WI38 (cell line): ENCODE measurements around the gene TFRC.
A peak's percentile ranks its signal among the peaks of the same experiment; 100 is the strongest.

ENCODE experiments used
- H3K4me3 ChIP-seq: 2 replicates; pipeline ENCODE4 v1.5.1; 2011; ENCODE audit warnings: low read depth, mild to moderate bottlenecking, control low read depth, low read length
- CTCF ChIP-seq: IDR thresholded peaks from 2 replicates; pipeline ENCODE4 v1.5.1; 2012; ENCODE audit warnings: low read depth, mild to moderate bottlenecking, control low read depth, low read length

TFRC gene

DNA sequence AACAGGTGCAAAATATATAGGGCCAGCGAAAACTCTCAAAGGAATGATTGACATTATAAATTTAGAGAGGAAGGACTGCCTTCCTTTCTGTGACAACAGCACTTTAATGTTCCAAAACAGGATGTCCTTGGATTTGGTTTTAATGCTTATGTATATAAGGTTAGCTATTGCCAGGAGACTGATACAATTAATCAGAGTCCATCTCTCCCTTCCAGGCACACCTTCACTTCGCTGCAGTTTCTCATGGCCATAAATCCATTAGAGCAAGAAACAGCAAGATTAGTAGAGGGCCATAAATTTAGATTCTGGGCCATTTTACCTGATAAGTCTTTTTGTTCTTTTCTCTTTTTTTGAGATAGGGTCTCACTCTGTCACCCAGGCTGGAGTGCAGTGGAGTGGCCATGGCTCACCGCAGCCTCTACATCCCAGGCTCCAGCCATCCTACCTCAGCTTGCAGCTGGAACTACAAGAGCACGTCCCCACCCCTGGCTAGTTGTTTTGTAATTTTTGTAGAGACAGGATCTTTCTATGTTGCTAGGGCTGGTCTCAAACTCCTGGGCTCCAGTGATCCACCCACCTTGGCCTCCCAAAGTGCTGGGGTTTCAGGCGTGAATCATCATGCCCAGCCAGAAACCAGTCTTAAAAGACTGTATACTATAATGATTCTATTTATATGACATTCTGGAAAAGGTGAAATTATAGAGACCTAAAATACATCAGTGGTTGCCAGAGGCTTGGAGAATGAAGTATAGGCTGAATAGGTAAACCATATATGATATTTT, 15.7 kb upstream of the TFRC start:
- no peak for TF ChIP-seq CTCF
- no peak overlapping the region for H3K4me3 ChIP-seq

GRCh38 chr3:196096382-196096953, 14.6 kb upstream of the TFRC start:
- no peak for TF ChIP-seq CTCF
- H3K4me3 ChIP-seq: no peak overlapping the region

GRCh38 chr3:196093317-196094111, 11.6 kb upstream of the TFRC start:
- no peak overlapping the region for H3K4me3 ChIP-seq
- no peak for TF ChIP-seq CTCF

DNA sequence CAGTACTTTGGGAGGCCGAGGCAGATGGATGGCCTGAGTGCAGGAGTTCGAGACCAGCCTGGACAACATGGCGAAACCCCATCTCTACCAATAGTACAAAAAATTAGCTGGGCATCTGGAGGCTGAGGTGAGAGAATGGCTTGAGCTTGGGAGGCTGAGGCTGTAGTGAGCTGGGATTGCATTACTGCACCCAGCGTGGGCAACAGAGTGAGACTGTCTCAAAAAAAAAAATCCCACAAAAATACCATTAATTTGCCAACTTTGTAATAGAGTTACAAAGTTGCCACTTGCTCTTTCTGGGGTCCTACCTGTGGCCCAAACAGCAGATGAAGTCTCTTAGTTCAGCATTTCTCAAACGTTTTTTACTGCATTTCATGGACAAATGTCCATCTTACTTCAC, 6.0 kb upstream of the TFRC start:
- H3K4me3 ChIP-seq: no peak overlapping the region
- TF ChIP-seq CTCF: no peak

GRCh38 chr3:196082619-196082971, 705 bp upstream of the TFRC start:
- peak overlapping the region; percentile 98 for H3K4me3 ChIP-seq
- no peak for TF ChIP-seq CTCF

GRCh38 chr3:196081002-196081833, 672 bp downstream of the TFRC start:
- H3K4me3 ChIP-seq: peak overlapping the region; percentile 98
- no peak for TF ChIP-seq CTCF

- peak overlapping the region; percentile 98 for H3K4me3 ChIP-seq
Observed at GRCh38 chr3:196080101-196080846, 1.6 kb downstream of the TFRC start.
